K562 (cell line): ENCODE measurements around the gene ST3GAL3. TPM values are rescaled to one million over a fixed set of nuclear protein-coding genes. Genes with fewer than 3 reads are reported as not detected.

Source experiments
- ATAC-seq: fragments of 200-7000 bp; cut with Tn5 transposase; 3 replicates; pipeline ENCODE4 v1.9.1; 2020; ENCODE audit warnings: moderate library complexity
- BruUV-seq: library from RNA; stranded (reverse); fragments of 400-500 nt; replicated peaks from 2 replicates; lab custom pipeline; 2021; lab: Mats Ljungman, UMichigan
- CTCF ChIA-PET: fragments of 300-600 bp; formaldehyde crosslinking; extraction: SDS; loops from one replicate; lab custom pipeline; 2021; ENCODE audit warnings: low intra/inter-chr PET ratio; lab: Yijun Ruan, JAX
- POLR2A ChIA-PET: fragments of 300-600, 350-650 bp; sonication (Branson Sonifier 250); formaldehyde crosslinking; extraction: SDS; loops from one replicate; lab custom pipeline; 2021; ENCODE audit warnings: antibody characterized with exemption, inconsistent platforms; lab: Yijun Ruan, JAX
- DNase-seq, 4 experiments: peaks; one replicate each; pipeline versions ENCODE4 v3.0.0 to v3.0.0-alpha.2; 2011 to 2018; ENCODE audit warnings: low spot score in 3 of 4, mixed read lengths in 3 of 4; ENCODE audit errors: extremely low read depth in 1 of 4
- FAIRE-seq: peaks from 2 replicates; lab custom pipeline; 2011; peaks lifted over from hg19 to GRCh38; lab: Jason Lieb, UNC
- H2AFZ ChIP-seq: 2 replicates; pipeline ENCODE4 v1.6.0; 2011; ENCODE audit warnings: low read depth, low read length, control low read depth, inconsistent platforms
- H3K27ac ChIP-seq: fragments of 200-600 bp; 3 replicates; pipeline ENCODE4 v1.8.0; 2011; ENCODE audit warnings: low read depth, mild to moderate bottlenecking, control low read depth, inconsistent platforms, low read length, moderate library complexity, mixed read lengths; ENCODE audit errors: extremely low read depth
- H3K27me3 ChIP-seq, 2 experiments: fragments of 300-600 bp in 1 of 2; 2 replicates in 1 of 2; 3 replicates in 1 of 2; pipeline versions ENCODE4 v1.6.0 to v1.8.0; 2011; ENCODE audit warnings: inconsistent platforms in 2 of 2, low read length in 2 of 2, mild to moderate bottlenecking in 1 of 2, mixed read lengths in 1 of 2, moderate library complexity in 1 of 2; ENCODE audit not compliant: control insufficient read depth in 2 of 2, insufficient read depth in 2 of 2
- H3K36me3 ChIP-seq: fragments of 300-600 bp; 3 replicates; pipeline ENCODE4 v1.8.0; 2011; ENCODE audit warnings: mild to moderate bottlenecking, low read length, inconsistent platforms; ENCODE audit not compliant: control insufficient read depth, insufficient read depth
- H3K4me1 ChIP-seq, 2 experiments: fragments of 200-600 bp in 1 of 2; replicated peaks in 1 of 2; 2 replicates in 1 of 2; 3 replicates in 1 of 2; pipeline versions ENCODE4 v1.5.1 to v1.8.0; 2011; ENCODE audit warnings: inconsistent platforms in 2 of 2, low read length in 2 of 2, mild to moderate bottlenecking in 1 of 2, mixed read lengths in 1 of 2, moderate library complexity in 1 of 2; ENCODE audit not compliant: control insufficient read depth in 2 of 2, insufficient read depth in 2 of 2
- H3K4me2 ChIP-seq: 2 replicates; pipeline ENCODE4 v1.6.1; 2011; ENCODE audit warnings: low read length, control low read depth, inconsistent platforms, mixed read lengths; ENCODE audit not compliant: insufficient read depth
- H3K4me3 ChIP-seq: fragments of 200-600 bp; sonication (generic), shearing (Covaris generic); 2 replicates; pipeline ENCODE4 v1.5.1; 2016; ENCODE audit warnings: control low read depth, inconsistent platforms
- H3K79me2 ChIP-seq: fragments of 200-600 bp; 3 replicates; pipeline ENCODE4 v1.8.0; 2011; ENCODE audit warnings: low read length, inconsistent platforms; ENCODE audit not compliant: control insufficient read depth, insufficient read depth
- H3K9ac ChIP-seq, 2 experiments: 2 replicates each; pipeline versions ENCODE4 v1.6.0 to v1.6.1; 2011; ENCODE audit warnings: low read depth in 2 of 2, low read length in 2 of 2, control low read depth in 1 of 2, inconsistent platforms in 1 of 2, mild to moderate bottlenecking in 1 of 2, mixed read lengths in 1 of 2; ENCODE audit not compliant: insufficient read depth in 1 of 2
- H3K9me1 ChIP-seq: one replicate; pipeline ENCODE4 v1.6.0; 2011; ENCODE audit warnings: inconsistent platforms, mild to moderate bottlenecking, low read length, moderate library complexity; ENCODE audit not compliant: control insufficient read depth, insufficient read depth
- H3K9me3 ChIP-seq: replicated peaks from 2 replicates; pipeline ENCODE4 v1.5.1; 2011; ENCODE audit warnings: low read depth, low read length, inconsistent platforms; ENCODE audit not compliant: control insufficient read depth, insufficient read depth
- H4K20me1 ChIP-seq: replicated peaks from 2 replicates; pipeline ENCODE4 v1.6.1; 2011; ENCODE audit warnings: low read length, inconsistent platforms, mixed read lengths; ENCODE audit not compliant: control insufficient read depth, insufficient read depth
- GTF3C2 ChIP-seq: IDR thresholded peaks from 3 replicates; pipeline ENCODE4 v1.6.1; 2011; ENCODE audit warnings: borderline replicate concordance, mild to moderate bottlenecking, moderate library complexity; ENCODE audit not compliant: insufficient read length; ENCODE audit errors: extremely low read depth
- NCOA2 ChIP-seq, 2 experiments: fragments of 450-650 bp; IDR thresholded peaks; 2 replicates each; pipeline ENCODE4 v1.6.1; 2018; ENCODE audit warnings: mild to moderate bottlenecking in 2 of 2, moderate library complexity in 1 of 2; ENCODE audit not compliant: partially characterized antibody in 2 of 2
- RUNX1 ChIP-seq: sonication (generic); IDR thresholded peaks from 2 replicates; pipeline ENCODE4 v1.6.1; 2016; ENCODE audit warnings: antibody characterized with exemption, low read depth
- SIRT6 ChIP-seq: IDR thresholded peaks from one replicate; pipeline ENCODE4 v1.6.1; 2012; ENCODE audit warnings: low read depth, mild to moderate bottlenecking, control low read depth, inconsistent platforms, low read length, moderate library complexity
- SP2 ChIP-seq: IDR thresholded peaks from 2 replicates; pipeline ENCODE4 v1.6.1; 2011; ENCODE audit warnings: mild to moderate bottlenecking, low read depth, low read length, moderate library complexity; ENCODE audit not compliant: poor library complexity, severe bottlenecking; ENCODE audit errors: extremely low read depth
- ZNF699 ChIP-seq: fragments of 250-450 bp; sonication (Bioruptor Pico); IDR thresholded peaks from 2 replicates; pipeline ENCODE4 v1.8.0; 2021; ENCODE audit warnings: mild to moderate bottlenecking, moderate library complexity; ENCODE audit not compliant: insufficient replicate concordance
- WGBS: fragments of 100-300 bp; shearing (Covaris generic); methylation state at CpG from one replicate; pipeline ENCODE4 v1.1.6; 2016; ENCODE audit warnings: low coverage, mixed read lengths; ENCODE audit not compliant: insufficient coverage; ENCODE audit errors: missing lambda C conversion rate; 5-methylcytosine and 5-hydroxymethylcytosine counted together
- in situ Hi-C: fragments of 300-500 bp; cut with MboI; formaldehyde crosslinking; loops from 4 replicates; pipeline ENCODE4 v1.15.0; 2018; ENCODE audit warnings: inconsistent platforms, mixed read lengths
- intact Hi-C: fragments of 100-400 bp; cut with micrococcal nuclease; formaldehyde crosslinking; loops from 2 replicates; pipeline ENCODE4 v1.14.2; 2022
- polyA plus RNA-seq, 8 experiments: library from polyadenylated mRNA; depleted of rRNA in 4 of 8; stranded (reverse) in 5 of 8; unstranded in 3 of 8; fragments of >200 nt; fragmentation: Nextera tagmentation in 2 of 8; fragmentation: Illumina TruSeq in 1 of 8; extraction: Ambion mirVana in 2 of 8; extraction: Trizol in 1 of 8; gene quantifications; 2 replicates each; pipeline versions ENCODE4 v1.2.1 to v1.2.3, GENCODE V29; 2011 to 2014; ENCODE audit warnings: inconsistent platforms in 1 of 8, missing spikeins in 1 of 8
- total RNA-seq, 7 experiments: library from RNA; depleted of rRNA in 6 of 7; stranded (reverse); fragments of >200 nt in 6 of 7; fragmentation: Illumina TruSeq in 2 of 7; extraction: Trizol in 2 of 7; gene quantifications; 2 replicates each; pipeline versions ENCODE4 v1.2.1 to v1.2.3, GENCODE V29; 2011 to 2021; ENCODE audit warnings: low replicate concordance in 1 of 7
- TF ChIP-seq, protein P1 (sequence below): fragments of 250-450 bp; sonication (Bioruptor Pico); IDR thresholded peaks from 2 replicates; pipeline ENCODE4 v1.8.0; 2021; ENCODE audit warnings: borderline replicate concordance, mild to moderate bottlenecking, moderate library complexity; ENCODE audit not compliant: poor library complexity, severe bottlenecking

ST3GAL3 gene
- total and polyA plus RNA-seq, 9 of the 15 experiments (the other 6 are each of a cell fraction or from before 2014, with no cell fraction given), result 1.2 to 18.9 (median 11.0) TPM

GRCh38 chr1:43843684-43844083 lies 136.3 kb downstream of the ST3GAL3 start:
- 90% methylated on average over 5 of the region's 5 CpGs for WGBS
- ChIA-PET POLR2A (interaction anchor here (1.4 kb wide), 1 partner anchor 19 kb away, joined by 4 read pairs; no protein-coding TSS in a partner anchor), CTCF (no interaction called here)
- peaks cover 15% of the 10 kb centered on the region; the same call in 2 of the 3 replicates for H3K36me3 ChIP-seq
- H4K20me1 ChIP-seq, result no peaks in the 10 kb centered on the region
- no peaks in the 10 kb centered on the region for H3K27me3 ChIP-seq
- H3K9me3 ChIP-seq, result 0 out of 2 replicates have a peak, but pooled peaks cover 3% of the 10 kb centered on the region
- H3K9me1 ChIP-seq, result no peaks in the 10 kb centered on the region
- H3K9ac ChIP-seq, result no peak overlapping the region
- no peaks in the 10 kb centered on the region for H3K4me1 ChIP-seq
- DNase-seq, result no peak
- no peak overlapping the region for H2AFZ ChIP-seq
- in situ Hi-C loops, result no loop called here
- intact Hi-C loops, result no loop called here
- no peak for ATAC-seq
- H3K79me2 ChIP-seq, result no peaks in the 10 kb centered on the region
- H3K4me3 ChIP-seq, result no peak overlapping the region
- H3K27ac ChIP-seq, result no peak overlapping the region
- TF ChIP-seq SP2 (no peak), GTF3C2 (no peak), SIRT6 (no peak), NCOA2 (IDR thresholded peaks at IDR 0.05; ENCODE audit: partially characterized antibody in 2 of 2) (no peak), RUNX1 (no peak), ZNF699 (CRISPR knock-in tag) (no peak)
- TF ChIP-seq, protein P1, sequence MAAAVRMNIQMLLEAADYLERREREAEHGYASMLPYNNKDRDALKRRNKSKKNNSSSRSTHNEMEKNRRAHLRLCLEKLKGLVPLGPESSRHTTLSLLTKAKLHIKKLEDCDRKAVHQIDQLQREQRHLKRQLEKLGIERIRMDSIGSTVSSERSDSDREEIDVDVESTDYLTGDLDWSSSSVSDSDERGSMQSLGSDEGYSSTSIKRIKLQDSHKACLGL (CRISPR knock-in tag), result no peak
- H3K4me2 ChIP-seq, result no peak overlapping the region
- no TSS peak for BruUV-seq
- FAIRE-seq, result no peak
